Epithelial cell of prostate (primary cell): ENCODE data around the gene ERCC1.

Experiments
- DNase-seq: peaks from one replicate; pipeline ENCODE4 v3.0.0-alpha.2; 2011; ENCODE audit warnings: low read depth, low spot score
- H3K27ac ChIP-seq: fragments of 450-650 bp; 2 replicates; pipeline ENCODE4 v1.5.1; 2017; ENCODE audit warnings: mild to moderate bottlenecking

Gene ERCC1

GRCh38 chr19:45423589-45424190, at the start of gene ERCC1:
Gene ERCC1, minus strand, starts transcription at chr19:45423917. Its CDS starts 543 bp downstream, at chr19:45423374.
- peak within 1 kb of the TSS; percentile 100 for H3K27ac ChIP-seq
- DNase-seq: peak; percentile 90

GRCh38 chr19:45473367-45473681, 49.6 kb upstream of the ERCC1 start:
- no peak overlapping the region for H3K27ac ChIP-seq
- no peak for DNase-seq

GRCh38 chr19:45472563-45473366, 49.0 kb upstream of the ERCC1 start:
- no peak overlapping the region for H3K27ac ChIP-seq
- DNase-seq: no peak

- DNase-seq: no peak
- H3K27ac ChIP-seq: no peak overlapping the region
These were observed 48.3 kb upstream of the ERCC1 start for GRCh38 chr19:45471931-45472562.

- no peak for DNase-seq
- H3K27ac ChIP-seq: no peak overlapping the region
These were observed 47.6 kb upstream of the ERCC1 start for GRCh38 chr19:45471111-45471930.

- H3K27ac ChIP-seq: peak overlapping the region; percentile 72
- DNase-seq: no peak
These were observed 47.0 kb upstream of the ERCC1 start for GRCh38 chr19:45470762-45471081.

- DNase-seq: no peak
- peak overlapping the region; percentile 72 for H3K27ac ChIP-seq
These were observed 46.4 kb upstream of the ERCC1 start for GRCh38 chr19:45469945-45470761.

GRCh38 chr19:45469132-45469944, 45.6 kb upstream of the ERCC1 start:
- H3K27ac ChIP-seq: peak overlapping the region; percentile 72
- peak; percentile 66 for DNase-seq

GRCh38 chr19:45468803-45469131, 45.0 kb upstream of the ERCC1 start:
- DNase-seq: no peak

GRCh38 chr19:45468159-45468651, 44.5 kb upstream of the ERCC1 start:
- peak overlapping the region; percentile 72 for H3K27ac ChIP-seq
- no peak for DNase-seq

More at GRCh38 chr19:45468803-45469131, 45.0 kb upstream of the ERCC1 start:
- H3K27ac ChIP-seq: peak overlapping the region; percentile 72

- peak; percentile 65 for DNase-seq
- H3K27ac ChIP-seq: peak within 1 kb of the TSS; percentile 72
These were observed 43.9 kb upstream of the ERCC1 start, which contains the start of gene FOSB for GRCh38 chr19:45467456-45468158. Gene FOSB, plus strand, starts transcription at chr19:45467996. Its CDS starts 591 bp downstream, at chr19:45468587.

GRCh38 chr19:45467115-45467455, 43.4 kb upstream of the ERCC1 start:
- no peak for DNase-seq
- H3K27ac ChIP-seq: peak overlapping the region; percentile 72

GRCh38 chr19:45464852-45465441, 41.2 kb upstream of the ERCC1 start:
- no peak for DNase-seq
- no peak overlapping the region for H3K27ac ChIP-seq

GRCh38 chr19:45464274-45464673, 40.6 kb upstream of the ERCC1 start:
- H3K27ac ChIP-seq: no peak overlapping the region
- DNase-seq: no peak

GRCh38 chr19:45463241-45463640, 39.5 kb upstream of the ERCC1 start:
- no peak for DNase-seq

GRCh38 chr19:45462174-45462573, 38.5 kb upstream of the ERCC1 start:
- no peak for DNase-seq
- no peak overlapping the region for H3K27ac ChIP-seq

More at GRCh38 chr19:45463241-45463640, 39.5 kb upstream of the ERCC1 start:
- no peak overlapping the region for H3K27ac ChIP-seq

GRCh38 chr19:45460807-45461347, 37.2 kb upstream of the ERCC1 start:
- no peak for DNase-seq

GRCh38 chr19:45457776-45458175, 34.1 kb upstream of the ERCC1 start:
- no peak overlapping the region for H3K27ac ChIP-seq
- no peak for DNase-seq

More at GRCh38 chr19:45460807-45461347, 37.2 kb upstream of the ERCC1 start:
- H3K27ac ChIP-seq: no peak overlapping the region
